ENCODE measurements around the gene REEP1. TPM values are rescaled to one million over a fixed set of nuclear protein-coding genes. Genes with fewer than 3 reads are reported as not detected.
A peak's percentile ranks its signal among the peaks of the same experiment; 100 is the strongest.

REEP1 gene
- total RNA-seq, 2 experiments from 2014 or later, result 0.23 to 0.25 TPM

- Mint-ChIP-seq H3K4me3 (peak overlapping the region; percentile 93), H3K27ac (peak overlapping the region; percentile 90), H3K36me3 (ENCODE audit: low read depth) (peaks cover 29% of the 10 kb centered on the region), H3K4me1 (ENCODE audit: low read depth) (peaks cover 37% of the 10 kb centered on the region), H3K27me3 (no peaks in the 10 kb centered on the region), H3K9me3 (peaks cover 1% of the 10 kb centered on the region)
- intact Hi-C loops (cut with micrococcal nuclease), result loop anchor here (5.0 kb wide), 1 partner anchor 248 kb away; the partner anchor contains the start of gene KDM3A
- ATAC-seq (no peak), DNase-seq (no peak)
- POLR2A ChIA-PET, result interaction anchor here (0.6 to 2.9 kb wide), 9 partner anchors 8 to 341 kb away, joined by 3 to 18 read pairs (median 3); partner anchors contain the start of genes POLR1A and PTCD3
- TF ChIP-seq CTCF (IDR thresholded peaks at IDR 0.05), result no peak
- CTCF ChIA-PET, result interaction anchor here (1.2 to 1.6 kb wide), 5 partner anchors 11 to 159 kb away, joined by 3 to 4 read pairs (median 3); no protein-coding TSS in a partner anchor
Observed at GRCh38 chr2:86194751-86195054, 142.7 kb downstream of the REEP1 start.

DNA sequence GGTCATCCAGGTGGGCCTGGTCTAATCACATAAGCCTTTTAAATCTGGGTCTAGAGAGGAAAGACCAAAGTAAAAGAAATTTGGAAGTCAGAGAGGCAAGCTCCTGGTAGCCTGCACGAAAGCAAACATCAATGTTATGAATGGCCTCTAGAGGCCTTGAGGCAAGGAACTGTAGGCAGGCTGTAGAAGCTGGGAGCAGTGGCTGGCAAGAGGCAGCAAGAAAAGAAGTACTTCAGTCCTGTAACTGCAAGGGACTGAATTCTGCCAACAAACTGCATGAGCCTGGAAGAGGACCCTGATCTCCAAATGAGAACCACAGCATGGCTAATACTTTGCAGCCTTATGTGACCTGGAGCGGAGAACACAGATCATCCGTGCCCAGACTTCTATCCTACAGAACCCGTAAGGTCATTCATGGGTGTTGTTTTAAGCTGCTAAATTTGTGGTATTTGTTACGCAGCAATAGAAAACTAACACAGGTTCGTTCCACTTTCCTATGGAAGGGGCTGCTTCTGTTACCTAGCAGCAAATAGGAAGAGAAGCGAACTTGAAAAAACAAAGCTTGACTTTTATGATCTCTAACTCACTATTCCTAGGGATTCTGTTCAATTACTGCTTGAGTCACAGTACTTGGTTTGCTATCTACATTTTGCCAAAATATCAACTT is 143.4 kb downstream of the REEP1 start:
- intact Hi-C loops (cut with micrococcal nuclease), result no loop called here
- Mint-ChIP-seq H3K4me3 (peak overlapping the region; percentile 93), H3K4me1 (ENCODE audit: low read depth) (peaks cover 40% of the 10 kb centered on the region), H3K27ac (peak overlapping the region; percentile 90), H3K36me3 (ENCODE audit: low read depth) (peaks cover 31% of the 10 kb centered on the region), H3K9me3 (peaks cover 1% of the 10 kb centered on the region), H3K27me3 (no peaks in the 10 kb centered on the region)
- ChIA-PET CTCF (interaction anchor here (1.2 to 1.6 kb wide), 3 partner anchors 11 to 75 kb away, joined by 3 to 4 read pairs (median 3); no protein-coding TSS in a partner anchor), POLR2A (interaction anchor here (1.0 to 2.9 kb wide), 5 partner anchors 8 to 88 kb away, joined by 3 to 18 read pairs (median 11); partner anchors contain the start of genes POLR1A and PTCD3)
- DNase-seq (no peak), ATAC-seq (no peak)
- no peak for TF ChIP-seq CTCF (IDR thresholded peaks at IDR 0.05)

- DNase-seq, result no peak
- intact Hi-C loops (cut with micrococcal nuclease), result loop anchor here (10.0 kb wide), 1 partner anchor 85 kb away; the partner anchor contains the start of genes POLR1A and PTCD3
- Mint-ChIP-seq H3K36me3 (ENCODE audit: low read depth) (peaks cover 50% of the 10 kb centered on the region), H3K27me3 (no peaks in the 10 kb centered on the region), H3K9me3 (no peaks in the 10 kb centered on the region), H3K4me3 (no peak overlapping the region), H3K27ac (no peak overlapping the region), H3K4me1 (ENCODE audit: low read depth) (peaks cover 68% of the 10 kb centered on the region)
- no peak for TF ChIP-seq CTCF (IDR thresholded peaks at IDR 0.05)
- ChIA-PET POLR2A (no interaction called here), CTCF (no interaction called here)
- no peak for ATAC-seq
Observed at GRCh38 chr2:86189782-86190416, 147.5 kb downstream of the REEP1 start.

DNA sequence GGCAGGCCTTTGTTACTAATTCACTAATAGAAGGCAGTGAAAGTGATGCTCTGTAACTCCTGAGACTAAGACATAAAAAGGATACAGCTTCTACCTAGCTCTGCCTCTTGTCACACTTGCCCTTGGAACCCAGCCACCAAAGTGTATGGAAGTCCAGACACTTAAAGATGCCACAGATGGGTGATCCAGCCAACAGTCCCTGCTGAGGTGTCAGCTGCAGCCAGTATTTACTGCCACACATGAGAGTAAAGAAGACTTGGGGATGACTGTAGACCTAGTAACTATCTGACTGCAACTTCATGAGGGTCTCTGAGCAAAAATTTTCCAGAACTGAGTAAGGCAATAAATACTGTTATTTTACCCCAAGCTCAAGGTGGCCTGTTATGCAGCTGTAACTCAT is 151.0 kb downstream of the REEP1 start:
- ChIA-PET CTCF (interaction anchor here (1.5 kb wide), 1 partner anchor 35 kb away, joined by 6 read pairs; no protein-coding TSS in a partner anchor), POLR2A (interaction anchor here (0.6 to 2.4 kb wide), 4 partner anchors 9 to 80 kb away, joined by 3 to 18 read pairs (median 3); partner anchors contain the start of genes IMMT, MRPL35 and PTCD3)
- DNase-seq, result peak; percentile 17
- Mint-ChIP-seq H3K27me3 (no peaks in the 10 kb centered on the region), H3K4me3 (no peak overlapping the region), H3K9me3 (no peaks in the 10 kb centered on the region), H3K4me1 (ENCODE audit: low read depth) (peaks cover 70% of the 10 kb centered on the region), H3K36me3 (ENCODE audit: low read depth) (peaks cover 38% of the 10 kb centered on the region), H3K27ac (peak overlapping the region; percentile 93)
- intact Hi-C loops (cut with micrococcal nuclease), result loop anchor here (10.0 kb wide), 1 partner anchor 82 kb away; the partner anchor contains the start of genes POLR1A and PTCD3
- TF ChIP-seq CTCF (IDR thresholded peaks at IDR 0.05), result no peak
- peak; percentile 57 for ATAC-seq

Measured in activated CD8-positive, alpha-beta T cell treated with anti-CD3 and anti-CD28 coated beads for 36 hours (primary cell).